ENCODE results near the gene SDK1. TPM values are rescaled to one million over a fixed set of nuclear protein-coding genes. Genes with fewer than 3 reads are reported as not detected.
A peak's percentile ranks its signal among the peaks of the same experiment; 100 is the strongest.

The SDK1 gene
- total and polyA plus RNA-seq, 2 experiments from 2014 or later = 2.1 to 10.0 TPM

DNA sequence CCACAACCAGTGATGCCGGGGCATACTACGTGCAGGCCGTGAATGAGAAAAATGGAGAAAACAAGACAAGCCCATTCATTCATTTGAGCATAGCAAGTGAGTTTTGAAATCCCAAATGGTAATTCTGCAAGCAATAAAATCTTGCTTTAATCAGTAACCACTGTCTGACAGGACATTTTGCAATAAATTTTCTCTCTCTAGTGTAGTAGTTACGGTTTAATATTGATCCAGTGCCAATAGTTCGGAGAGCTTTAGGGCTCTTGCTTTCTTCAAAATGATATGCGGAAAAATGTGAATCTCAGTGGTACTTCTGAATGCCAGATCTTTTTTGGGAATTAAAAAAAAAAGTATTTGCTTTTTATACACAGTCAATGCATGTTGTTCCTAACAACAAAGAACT, 520.4 kb downstream of the SDK1 start (continued):
- TF ChIP-seq, protein P1, sequence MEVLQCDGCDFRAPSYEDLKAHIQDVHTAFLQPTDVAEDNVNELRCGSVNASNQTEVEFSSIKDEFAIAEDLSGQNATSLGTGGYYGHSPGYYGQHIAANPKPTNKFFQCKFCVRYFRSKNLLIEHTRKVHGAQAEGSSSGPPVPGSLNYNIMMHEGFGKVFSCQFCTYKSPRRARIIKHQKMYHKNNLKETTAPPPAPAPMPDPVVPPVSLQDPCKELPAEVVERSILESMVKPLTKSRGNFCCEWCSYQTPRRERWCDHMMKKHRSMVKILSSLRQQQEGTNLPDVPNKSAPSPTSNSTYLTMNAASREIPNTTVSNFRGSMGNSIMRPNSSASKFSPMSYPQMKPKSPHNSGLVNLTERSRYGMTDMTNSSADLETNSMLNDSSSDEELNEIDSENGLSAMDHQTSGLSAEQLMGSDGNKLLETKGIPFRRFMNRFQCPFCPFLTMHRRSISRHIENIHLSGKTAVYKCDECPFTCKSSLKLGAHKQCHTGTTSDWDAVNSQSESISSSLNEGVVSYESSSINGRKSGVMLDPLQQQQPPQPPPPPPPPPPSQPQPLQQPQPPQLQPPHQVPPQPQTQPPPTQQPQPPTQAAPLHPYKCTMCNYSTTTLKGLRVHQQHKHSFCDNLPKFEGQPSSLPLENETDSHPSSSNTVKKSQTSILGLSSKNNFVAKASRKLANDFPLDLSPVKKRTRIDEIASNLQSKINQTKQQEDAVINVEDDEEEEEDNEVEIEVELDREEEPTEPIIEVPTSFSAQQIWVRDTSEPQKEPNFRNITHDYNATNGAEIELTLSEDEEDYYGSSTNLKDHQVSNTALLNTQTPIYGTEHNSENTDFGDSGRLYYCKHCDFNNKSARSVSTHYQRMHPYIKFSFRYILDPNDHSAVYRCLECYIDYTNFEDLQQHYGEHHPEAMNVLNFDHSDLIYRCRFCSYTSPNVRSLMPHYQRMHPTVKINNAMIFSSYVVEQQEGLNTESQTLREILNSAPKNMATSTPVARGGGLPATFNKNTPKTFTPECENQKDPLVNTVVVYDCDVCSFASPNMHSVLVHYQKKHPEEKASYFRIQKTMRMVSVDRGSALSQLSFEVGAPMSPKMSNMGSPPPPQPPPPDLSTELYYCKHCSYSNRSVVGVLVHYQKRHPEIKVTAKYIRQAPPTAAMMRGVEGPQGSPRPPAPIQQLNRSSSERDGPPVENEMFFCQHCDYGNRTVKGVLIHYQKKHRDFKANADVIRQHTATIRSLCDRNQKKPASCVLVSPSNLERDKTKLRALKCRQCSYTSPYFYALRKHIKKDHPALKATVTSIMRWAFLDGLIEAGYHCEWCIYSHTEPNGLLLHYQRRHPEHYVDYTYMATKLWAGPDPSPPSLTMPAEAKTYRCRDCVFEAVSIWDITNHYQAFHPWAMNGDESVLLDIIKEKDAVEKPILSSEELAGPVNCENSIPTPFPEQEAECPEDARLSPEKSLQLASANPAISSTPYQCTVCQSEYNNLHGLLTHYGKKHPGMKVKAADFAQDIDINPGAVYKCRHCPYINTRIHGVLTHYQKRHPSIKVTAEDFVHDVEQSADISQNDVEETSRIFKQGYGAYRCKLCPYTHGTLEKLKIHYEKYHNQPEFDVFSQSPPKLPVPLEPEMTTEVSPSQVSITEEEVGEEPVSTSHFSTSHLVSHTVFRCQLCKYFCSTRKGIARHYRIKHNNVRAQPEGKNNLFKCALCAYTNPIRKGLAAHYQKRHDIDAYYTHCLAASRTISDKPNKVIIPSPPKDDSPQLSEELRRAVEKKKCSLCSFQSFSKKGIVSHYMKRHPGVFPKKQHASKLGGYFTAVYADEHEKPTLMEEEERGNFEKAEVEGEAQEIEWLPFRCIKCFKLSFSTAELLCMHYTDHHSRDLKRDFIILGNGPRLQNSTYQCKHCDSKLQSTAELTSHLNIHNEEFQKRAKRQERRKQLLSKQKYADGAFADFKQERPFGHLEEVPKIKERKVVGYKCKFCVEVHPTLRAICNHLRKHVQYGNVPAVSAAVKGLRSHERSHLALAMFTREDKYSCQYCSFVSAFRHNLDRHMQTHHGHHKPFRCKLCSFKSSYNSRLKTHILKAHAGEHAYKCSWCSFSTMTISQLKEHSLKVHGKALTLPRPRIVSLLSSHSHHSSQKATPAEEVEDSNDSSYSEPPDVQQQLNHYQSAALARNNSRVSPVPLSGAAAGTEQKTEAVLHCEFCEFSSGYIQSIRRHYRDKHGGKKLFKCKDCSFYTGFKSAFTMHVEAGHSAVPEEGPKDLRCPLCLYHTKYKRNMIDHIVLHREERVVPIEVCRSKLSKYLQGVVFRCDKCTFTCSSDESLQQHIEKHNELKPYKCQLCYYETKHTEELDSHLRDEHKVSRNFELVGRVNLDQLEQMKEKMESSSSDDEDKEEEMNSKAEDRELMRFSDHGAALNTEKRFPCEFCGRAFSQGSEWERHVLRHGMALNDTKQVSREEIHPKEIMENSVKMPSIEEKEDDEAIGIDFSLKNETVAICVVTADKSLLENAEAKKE (CRISPR knock-in tag; IDR thresholded peaks at IDR 0.05) = no peak
- no peak for TF ChIP-seq POLR2AphosphoS5 (IDR thresholded peaks at IDR 0.05; ENCODE audit: low read depth)

DNA sequence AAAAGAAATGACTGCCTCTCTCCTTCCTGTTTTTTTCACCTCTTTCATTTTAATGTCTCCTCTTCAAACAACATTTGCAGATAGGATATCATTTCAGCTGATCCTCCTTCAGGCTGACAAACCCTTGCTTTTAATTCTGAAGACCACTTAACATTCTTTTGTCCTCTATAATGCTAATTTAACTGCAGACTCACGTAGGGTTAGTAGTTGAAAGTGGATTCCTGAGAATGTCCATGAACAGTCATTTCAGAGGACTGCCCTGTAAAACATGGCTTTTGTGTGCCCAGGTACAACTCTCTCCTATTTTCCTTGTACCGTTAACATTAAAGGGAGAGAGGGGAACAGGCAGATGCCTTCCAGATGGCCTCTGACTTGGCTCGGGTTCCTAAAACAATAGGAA, 524.4 kb downstream of the SDK1 start:
- Histone ChIP-seq H3F3A (replicated peaks; ENCODE audit: low read depth) (no peaks in the 10 kb centered on the region), H4K20me1 (replicated peaks; ENCODE audit: insufficient read depth) (no peaks in the 10 kb centered on the region), H3K9me2 (ENCODE audit: insufficient read depth) (peaks cover 9% of the 10 kb centered on the region; the same call in 1 of the 2 replicates), H3K4me1 (ENCODE audit: insufficient read depth) (peaks cover 14% of the 10 kb centered on the region), H3K4me3 (no peak overlapping the region), H3K27me3 (ENCODE audit: insufficient read depth) (no peaks in the 10 kb centered on the region), H3K79me2 (replicated peaks; ENCODE audit: insufficient read depth) (no peaks in the 10 kb centered on the region), H2AFZ (no peak overlapping the region), H3K36me3 (ENCODE audit: insufficient read depth) (no peaks in the 10 kb centered on the region), H3K27ac (ENCODE audit: low read depth) (no peak overlapping the region), H3K4me2 (0 out of 2 replicates have a peak overlapping the region, but pooled peaks have one; percentile 5)
- H3K27me3 Mint-ChIP-seq (ENCODE audit: insufficient read depth, low read depth, poor library complexity) = peaks cover 5% of the 10 kb centered on the region
- TF ChIP-seq JUNB (IDR thresholded peaks at IDR 0.05; ENCODE audit: unreplicated experiment) = no peak
- TF ChIP-seq, protein P2, sequence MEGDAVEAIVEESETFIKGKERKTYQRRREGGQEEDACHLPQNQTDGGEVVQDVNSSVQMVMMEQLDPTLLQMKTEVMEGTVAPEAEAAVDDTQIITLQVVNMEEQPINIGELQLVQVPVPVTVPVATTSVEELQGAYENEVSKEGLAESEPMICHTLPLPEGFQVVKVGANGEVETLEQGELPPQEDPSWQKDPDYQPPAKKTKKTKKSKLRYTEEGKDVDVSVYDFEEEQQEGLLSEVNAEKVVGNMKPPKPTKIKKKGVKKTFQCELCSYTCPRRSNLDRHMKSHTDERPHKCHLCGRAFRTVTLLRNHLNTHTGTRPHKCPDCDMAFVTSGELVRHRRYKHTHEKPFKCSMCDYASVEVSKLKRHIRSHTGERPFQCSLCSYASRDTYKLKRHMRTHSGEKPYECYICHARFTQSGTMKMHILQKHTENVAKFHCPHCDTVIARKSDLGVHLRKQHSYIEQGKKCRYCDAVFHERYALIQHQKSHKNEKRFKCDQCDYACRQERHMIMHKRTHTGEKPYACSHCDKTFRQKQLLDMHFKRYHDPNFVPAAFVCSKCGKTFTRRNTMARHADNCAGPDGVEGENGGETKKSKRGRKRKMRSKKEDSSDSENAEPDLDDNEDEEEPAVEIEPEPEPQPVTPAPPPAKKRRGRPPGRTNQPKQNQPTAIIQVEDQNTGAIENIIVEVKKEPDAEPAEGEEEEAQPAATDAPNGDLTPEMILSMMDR (conservative IDR thresholded peaks at IDR 0.05; ENCODE audit: low read depth in 2 of 2) = no peak
- no peak for TF ChIP-seq EZH2phosphoT487 (IDR thresholded peaks at IDR 0.05; ENCODE audit: unreplicated experiment)
- TF ChIP-seq STAT1 (IDR thresholded peaks at IDR 0.05; ENCODE audit: unreplicated experiment) = no peak
- no peak for TF ChIP-seq ZNF114 (CRISPR knock-in tag; IDR thresholded peaks at IDR 0.05)
- TF ChIP-seq, protein P3, sequence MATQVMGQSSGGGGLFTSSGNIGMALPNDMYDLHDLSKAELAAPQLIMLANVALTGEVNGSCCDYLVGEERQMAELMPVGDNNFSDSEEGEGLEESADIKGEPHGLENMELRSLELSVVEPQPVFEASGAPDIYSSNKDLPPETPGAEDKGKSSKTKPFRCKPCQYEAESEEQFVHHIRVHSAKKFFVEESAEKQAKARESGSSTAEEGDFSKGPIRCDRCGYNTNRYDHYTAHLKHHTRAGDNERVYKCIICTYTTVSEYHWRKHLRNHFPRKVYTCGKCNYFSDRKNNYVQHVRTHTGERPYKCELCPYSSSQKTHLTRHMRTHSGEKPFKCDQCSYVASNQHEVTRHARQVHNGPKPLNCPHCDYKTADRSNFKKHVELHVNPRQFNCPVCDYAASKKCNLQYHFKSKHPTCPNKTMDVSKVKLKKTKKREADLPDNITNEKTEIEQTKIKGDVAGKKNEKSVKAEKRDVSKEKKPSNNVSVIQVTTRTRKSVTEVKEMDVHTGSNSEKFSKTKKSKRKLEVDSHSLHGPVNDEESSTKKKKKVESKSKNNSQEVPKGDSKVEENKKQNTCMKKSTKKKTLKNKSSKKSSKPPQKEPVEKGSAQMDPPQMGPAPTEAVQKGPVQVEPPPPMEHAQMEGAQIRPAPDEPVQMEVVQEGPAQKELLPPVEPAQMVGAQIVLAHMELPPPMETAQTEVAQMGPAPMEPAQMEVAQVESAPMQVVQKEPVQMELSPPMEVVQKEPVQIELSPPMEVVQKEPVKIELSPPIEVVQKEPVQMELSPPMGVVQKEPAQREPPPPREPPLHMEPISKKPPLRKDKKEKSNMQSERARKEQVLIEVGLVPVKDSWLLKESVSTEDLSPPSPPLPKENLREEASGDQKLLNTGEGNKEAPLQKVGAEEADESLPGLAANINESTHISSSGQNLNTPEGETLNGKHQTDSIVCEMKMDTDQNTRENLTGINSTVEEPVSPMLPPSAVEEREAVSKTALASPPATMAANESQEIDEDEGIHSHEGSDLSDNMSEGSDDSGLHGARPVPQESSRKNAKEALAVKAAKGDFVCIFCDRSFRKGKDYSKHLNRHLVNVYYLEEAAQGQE (IDR thresholded peaks at IDR 0.05; ENCODE audit: unreplicated experiment) = no peak
- no peak for TF ChIP-seq CREB1 (CRISPR knock-in tag; IDR thresholded peaks at IDR 0.05; ENCODE audit: low read depth)
- no peak for TF ChIP-seq POLR2AphosphoS5 (IDR thresholded peaks at IDR 0.05; ENCODE audit: low read depth)
- H3K4me1 Mint-ChIP-seq = peaks cover 23% of the 10 kb centered on the region
- no peaks in the 10 kb centered on the region for H3K36me3 Mint-ChIP-seq (ENCODE audit: low read depth)
- H3K27ac Mint-ChIP-seq = no peak overlapping the region; the same call in 1 of the 2 replicates
- H3K9me3 Mint-ChIP-seq = no peaks in the 10 kb centered on the region
- DNase-seq (ENCODE audit: low spot score) (peak; percentile 50), ATAC-seq (peak; percentile 48; the same call in 2 of the 3 replicates)
- 0 out of 3 replicates have a peak overlapping the region, but pooled peaks have one; percentile 7 for H3K4me3 Mint-ChIP-seq

All from GM23338 (cell line).